Measurements from ENCODE around the gene INTS1.

DNA sequence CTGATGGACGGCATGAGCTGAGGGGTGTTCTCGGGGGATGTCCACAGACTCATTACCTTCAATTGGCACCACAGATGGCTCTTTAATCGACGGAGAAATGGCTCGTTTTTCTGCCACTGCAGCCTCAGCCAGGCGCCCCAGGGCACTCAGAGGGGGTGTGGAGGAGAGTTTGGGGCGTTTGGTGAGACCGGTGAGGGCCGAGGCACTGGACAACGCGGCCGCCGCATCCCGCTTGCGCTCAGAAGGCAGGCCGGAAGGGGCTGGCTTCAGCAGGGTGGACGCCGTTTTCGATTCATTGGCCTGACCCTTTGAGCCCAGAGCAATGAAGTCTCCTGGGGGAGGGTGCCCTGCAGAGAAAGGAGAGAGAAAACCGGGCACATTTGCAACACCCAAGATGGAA is 1.3 kb downstream of the INTS1 start:
- TF ChIP-seq ZNF219 (CRISPR knock-in tag; IDR thresholded peaks at IDR 0.05; ENCODE audit: borderline replicate concordance) (no peak), CTCF (IDR thresholded peaks at IDR 0.05) (no peak), ZNF532 (CRISPR knock-in tag; IDR thresholded peaks at IDR 0.05; ENCODE audit: borderline replicate concordance) (no peak), SP1 (CRISPR knock-in tag; conservative IDR thresholded peaks at IDR 0.05) (no peak), GTF2I (CRISPR knock-in tag; conservative IDR thresholded peaks at IDR 0.05) (no peak), CBFB (CRISPR knock-in tag; IDR thresholded peaks at IDR 0.05; ENCODE audit: low read depth) (no peak), CREB1 (CRISPR knock-in tag; IDR thresholded peaks at IDR 0.05) (no peak), MAX (CRISPR knock-in tag; IDR thresholded peaks at IDR 0.05) (no peak), TCF7 (CRISPR knock-in tag; IDR thresholded peaks at IDR 0.05; ENCODE audit: low read depth) (no peak), ETV6 (CRISPR knock-in tag; IDR thresholded peaks at IDR 0.05) (no peak)
- TF ChIP-seq, protein P1, sequence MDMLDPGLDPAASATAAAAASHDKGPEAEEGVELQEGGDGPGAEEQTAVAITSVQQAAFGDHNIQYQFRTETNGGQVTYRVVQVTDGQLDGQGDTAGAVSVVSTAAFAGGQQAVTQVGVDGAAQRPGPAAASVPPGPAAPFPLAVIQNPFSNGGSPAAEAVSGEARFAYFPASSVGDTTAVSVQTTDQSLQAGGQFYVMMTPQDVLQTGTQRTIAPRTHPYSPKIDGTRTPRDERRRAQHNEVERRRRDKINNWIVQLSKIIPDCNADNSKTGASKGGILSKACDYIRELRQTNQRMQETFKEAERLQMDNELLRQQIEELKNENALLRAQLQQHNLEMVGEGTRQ (CRISPR knock-in tag; IDR thresholded peaks at IDR 0.05), result no peak
- TF ChIP-seq, protein P2, sequence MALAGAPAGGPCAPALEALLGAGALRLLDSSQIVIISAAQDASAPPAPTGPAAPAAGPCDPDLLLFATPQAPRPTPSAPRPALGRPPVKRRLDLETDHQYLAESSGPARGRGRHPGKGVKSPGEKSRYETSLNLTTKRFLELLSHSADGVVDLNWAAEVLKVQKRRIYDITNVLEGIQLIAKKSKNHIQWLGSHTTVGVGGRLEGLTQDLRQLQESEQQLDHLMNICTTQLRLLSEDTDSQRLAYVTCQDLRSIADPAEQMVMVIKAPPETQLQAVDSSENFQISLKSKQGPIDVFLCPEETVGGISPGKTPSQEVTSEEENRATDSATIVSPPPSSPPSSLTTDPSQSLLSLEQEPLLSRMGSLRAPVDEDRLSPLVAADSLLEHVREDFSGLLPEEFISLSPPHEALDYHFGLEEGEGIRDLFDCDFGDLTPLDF (CRISPR knock-in tag; IDR thresholded peaks at IDR 0.05), result no peak
